HG03135 (cell line): Measurements from ENCODE around the gene ULK1.

Experiments used
- ATAC-seq: cut with Tn5 transposase; IDR thresholded peaks from one replicate; pipeline ENCODE4 v1.9.1; 2021; ENCODE audit warnings: mild to moderate bottlenecking, moderate library complexity; ENCODE audit not compliant: unreplicated experiment

Gene ULK1

GRCh38 chr12:131907379-131908091, 13.1 kb downstream of the ULK1 start:
- ATAC-seq, result no peak

GRCh38 chr12:131908092-131909080, 14.0 kb downstream of the ULK1 start:
- no peak for ATAC-seq

- no peak for ATAC-seq
Measured at GRCh38 chr12:131909081-131909751, 14.8 kb downstream of the ULK1 start.

GRCh38 chr12:131909752-131910219, 15.4 kb downstream of the ULK1 start:
- no peak for ATAC-seq

- ATAC-seq, result no peak
Measured at GRCh38 chr12:131910302-131911027, 16.0 kb downstream of the ULK1 start.

- ATAC-seq, result no peak
Measured at GRCh38 chr12:131911028-131911650, 16.7 kb downstream of the ULK1 start.

- ATAC-seq, result no peak
Measured at GRCh38 chr12:131911851-131912477, 17.5 kb downstream of the ULK1 start.

GRCh38 chr12:131912518-131913274, 18.3 kb downstream of the ULK1 start:
- ATAC-seq, result no peak

GRCh38 chr12:131913666-131914065, 19.2 kb downstream of the ULK1 start:
- no peak for ATAC-seq

- ATAC-seq, result no peak
Measured at GRCh38 chr12:131914179-131914702, 19.8 kb downstream of the ULK1 start.

GRCh38 chr12:131915000-131915689, 20.7 kb downstream of the ULK1 start:
- no peak for ATAC-seq

GRCh38 chr12:131915823-131916222, 21.4 kb downstream of the ULK1 start:
- ATAC-seq, result no peak

GRCh38 chr12:131916306-131917138, 22.1 kb downstream of the ULK1 start:
- no peak for ATAC-seq

- ATAC-seq, result no peak
Measured at GRCh38 chr12:131917139-131917710, 22.8 kb downstream of the ULK1 start.

- ATAC-seq, result no peak
Measured at GRCh38 chr12:131917711-131918306, 23.4 kb downstream of the ULK1 start.

GRCh38 chr12:131918311-131919050, 24.1 kb downstream of the ULK1 start:
- no peak for ATAC-seq
